Activated effector memory CD4-positive, alpha-beta T cell treated with Interleukin-2 at 50 U/mL for 16 hours (primary cell): Measurements from ENCODE around the gene BHMT.

Source experiments
- DNase-seq: peaks from one replicate; pipeline ENCODE4 v3.0.0-alpha.2; 2020

Gene BHMT, protein sequence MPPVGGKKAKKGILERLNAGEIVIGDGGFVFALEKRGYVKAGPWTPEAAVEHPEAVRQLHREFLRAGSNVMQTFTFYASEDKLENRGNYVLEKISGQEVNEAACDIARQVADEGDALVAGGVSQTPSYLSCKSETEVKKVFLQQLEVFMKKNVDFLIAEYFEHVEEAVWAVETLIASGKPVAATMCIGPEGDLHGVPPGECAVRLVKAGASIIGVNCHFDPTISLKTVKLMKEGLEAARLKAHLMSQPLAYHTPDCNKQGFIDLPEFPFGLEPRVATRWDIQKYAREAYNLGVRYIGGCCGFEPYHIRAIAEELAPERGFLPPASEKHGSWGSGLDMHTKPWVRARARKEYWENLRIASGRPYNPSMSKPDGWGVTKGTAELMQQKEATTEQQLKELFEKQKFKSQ

DNA sequence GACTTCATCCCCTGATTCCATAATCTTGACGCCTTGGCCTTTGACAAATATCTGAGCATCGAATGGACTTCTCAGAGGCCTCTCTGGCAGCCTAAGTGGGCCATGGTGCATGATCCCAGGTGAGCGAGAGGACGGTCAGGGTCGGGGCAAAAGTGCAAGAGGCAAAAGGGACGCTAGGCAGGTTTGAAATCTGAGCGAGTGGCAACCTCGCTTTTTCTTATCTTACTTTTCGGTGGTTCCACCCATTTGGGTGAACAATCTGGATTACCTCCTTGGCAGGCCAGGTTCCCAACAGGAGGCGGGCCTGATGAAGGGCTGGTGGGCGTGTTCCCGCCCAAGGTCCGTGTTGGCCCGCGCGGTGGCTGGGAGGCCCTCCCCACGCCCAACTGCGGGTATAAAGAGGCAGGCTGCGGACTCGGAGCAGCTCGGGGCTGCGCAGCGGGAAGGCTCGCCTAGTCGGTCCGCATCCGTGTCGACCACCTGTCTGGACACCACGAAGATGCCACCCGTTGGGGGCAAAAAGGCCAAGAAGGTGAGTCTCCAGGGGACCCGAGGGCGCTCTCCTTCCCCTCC is at the start of gene BHMT:
BHMT (plus strand) TSS at position 423 of the 573 bp plus-strand sequence; CDS start at position 500, 77 bp downstream.
- no peak for DNase-seq

DNA sequence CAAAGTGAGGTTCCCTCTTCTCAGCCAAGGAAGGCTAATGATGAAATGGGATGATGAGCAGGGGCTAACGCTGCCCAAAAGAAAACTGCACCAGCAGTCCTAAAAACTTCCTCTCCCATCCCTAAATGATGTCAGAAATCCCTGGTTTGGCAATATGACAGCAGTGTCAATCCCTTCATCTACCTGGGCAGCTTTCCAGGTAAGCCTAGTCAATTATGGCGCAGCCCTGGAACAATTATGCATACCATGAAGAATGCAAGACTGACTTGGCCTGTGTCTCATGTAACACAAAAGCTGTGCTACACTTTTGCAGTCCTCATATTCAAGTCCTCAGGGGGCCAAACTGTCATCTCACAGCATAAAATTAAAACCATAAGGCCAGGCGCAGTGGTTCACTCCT is 49.2 kb upstream of the BHMT start:
- DNase-seq: no peak

DNA sequence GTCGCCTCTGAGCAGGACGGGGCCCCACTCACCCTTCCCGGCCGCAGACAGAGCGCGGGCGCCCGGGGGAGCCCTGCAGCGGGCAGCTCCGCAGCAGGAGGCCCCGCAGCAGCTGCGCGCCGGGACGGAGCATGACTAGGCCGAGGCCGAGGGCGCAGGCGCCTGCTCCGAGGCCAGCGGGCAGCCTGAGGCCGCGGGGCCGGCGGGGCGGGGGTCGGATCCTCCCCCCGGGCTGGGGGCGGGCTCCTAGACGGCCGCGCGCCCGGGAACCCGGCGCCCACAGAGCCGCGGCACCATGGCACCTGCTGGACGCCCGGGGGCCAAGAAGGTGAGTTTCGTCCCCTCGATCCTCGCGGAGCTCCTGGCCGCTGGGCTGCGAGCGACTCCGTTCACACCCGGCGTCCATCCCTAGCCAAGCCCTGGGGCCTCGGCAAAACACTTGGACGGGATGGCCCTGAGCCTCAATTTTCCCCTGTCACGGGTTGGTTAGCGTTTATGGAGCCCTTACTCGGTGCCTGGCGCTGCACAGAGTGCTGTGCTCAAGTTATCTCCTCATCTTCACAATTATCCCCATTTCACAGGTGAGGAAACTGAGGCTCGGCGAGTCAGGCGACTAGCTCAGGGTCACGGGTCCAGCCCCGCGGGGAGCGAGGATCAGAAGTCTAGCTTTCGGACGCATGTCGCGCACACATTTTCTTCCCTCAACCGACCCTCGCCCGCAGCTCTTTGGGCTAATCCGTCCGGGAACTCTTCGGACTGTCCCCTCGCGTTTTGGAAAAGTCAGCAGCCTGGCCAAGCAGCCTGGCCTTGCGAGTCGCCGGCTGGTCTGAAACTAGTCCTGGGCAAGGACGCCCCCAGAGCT is 41.9 kb upstream of the BHMT start, which contains the start of the genes BHMT2 and DMGDH:
BHMT2 (plus strand) TSS at position 280 of the 862 bp plus-strand sequence; CDS start at position 296, 16 bp downstream.
DMGDH (minus strand) TSS at position 187 of the 862 bp plus-strand sequence; CDS start at position 133, 54 bp downstream.
- DNase-seq: no peak

DNA sequence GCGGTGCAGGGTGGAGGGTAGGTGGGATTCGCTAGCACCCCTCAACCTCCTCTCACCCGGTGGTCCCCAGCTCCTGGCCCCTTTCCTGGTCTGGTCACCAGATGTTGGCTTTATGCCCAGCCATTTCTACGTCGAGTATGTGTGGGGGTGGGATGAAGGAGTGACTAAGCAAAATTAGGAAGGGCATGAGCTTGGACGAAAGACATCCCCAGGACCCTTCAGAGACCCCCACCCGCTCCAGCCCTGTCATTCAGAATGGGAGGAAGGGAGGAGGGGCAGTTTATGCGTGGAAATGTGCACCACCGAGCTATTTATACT is 41.3 kb upstream of the BHMT start:
- no peak for DNase-seq

DNA sequence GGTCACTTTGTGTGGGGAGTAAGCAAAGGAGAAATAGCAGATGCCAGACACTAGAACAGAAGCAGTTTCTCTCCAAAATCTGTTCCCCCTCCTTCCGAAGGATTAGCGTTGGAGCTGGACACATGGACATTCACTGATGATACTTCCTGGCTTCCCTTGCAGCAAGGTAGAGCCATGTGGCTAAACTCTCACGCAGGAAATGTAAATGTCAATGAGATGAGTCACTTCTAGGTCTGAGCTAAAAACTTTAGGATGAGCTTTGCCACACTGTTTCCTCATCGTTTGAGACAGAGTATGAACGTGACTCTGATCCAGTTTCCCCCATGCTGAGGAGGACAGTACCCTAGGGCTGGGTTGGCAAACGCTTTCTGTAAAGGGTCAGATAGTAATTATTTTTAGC is 37.0 kb upstream of the BHMT start:
- no peak for DNase-seq

DNA sequence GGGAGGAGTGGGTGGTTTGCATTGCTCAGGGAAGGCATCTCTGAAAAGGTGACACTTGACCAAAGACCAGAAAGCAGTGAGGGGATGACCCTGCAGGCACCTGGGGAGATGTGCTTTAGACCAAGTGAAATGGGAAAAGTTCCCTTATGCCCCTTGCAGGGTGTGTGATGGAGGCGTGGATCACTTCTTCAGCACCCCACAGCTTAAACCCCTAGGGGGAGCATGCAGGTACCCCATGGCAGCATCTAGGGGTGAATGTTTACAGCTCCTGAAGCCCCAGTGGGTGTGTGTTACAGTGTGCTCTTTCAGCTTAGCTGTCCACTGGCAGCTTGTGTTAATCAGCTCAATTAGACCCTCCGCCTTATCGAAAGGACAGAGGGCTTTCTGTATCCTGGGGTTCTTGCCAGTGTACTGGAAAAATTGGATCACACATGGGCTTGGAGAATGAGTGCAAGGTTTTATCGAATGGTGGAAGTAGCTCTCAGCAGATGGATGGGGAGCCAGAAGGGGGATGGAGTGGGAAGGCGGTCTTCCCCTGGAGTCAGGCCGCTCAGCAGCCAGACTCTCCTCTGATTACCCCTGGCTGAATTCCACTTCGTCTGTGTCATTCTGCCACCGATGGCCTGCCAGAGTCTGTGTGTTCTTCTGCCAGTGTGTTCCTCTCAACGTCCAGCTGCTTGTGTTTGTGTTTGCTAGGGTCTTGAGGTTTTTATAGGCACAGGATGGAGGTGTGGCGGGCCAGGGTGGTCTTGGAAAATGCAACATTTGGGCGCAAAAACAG is 35.8 kb upstream of the BHMT start:
- DNase-seq: no peak

DNA sequence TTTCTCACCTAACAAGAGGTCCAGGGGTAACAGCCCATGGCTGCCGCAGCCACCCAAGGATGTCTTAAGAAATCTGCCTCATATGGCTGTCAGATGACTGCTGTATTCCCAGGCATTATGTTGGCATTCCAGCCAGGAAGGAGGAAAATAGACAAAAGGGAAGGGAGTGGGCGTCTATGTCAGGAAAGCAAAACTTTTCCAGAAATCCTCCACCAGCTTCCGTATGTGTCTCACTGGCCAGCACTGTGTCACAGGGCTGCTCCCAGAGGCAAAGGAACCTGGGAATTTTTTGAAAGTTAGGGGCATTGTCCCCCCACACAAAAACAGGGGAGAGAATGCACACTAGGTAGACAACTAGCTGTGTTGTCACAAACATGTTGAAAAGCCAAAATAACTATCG is 34.8 kb upstream of the BHMT start:
- no peak for DNase-seq

DNA sequence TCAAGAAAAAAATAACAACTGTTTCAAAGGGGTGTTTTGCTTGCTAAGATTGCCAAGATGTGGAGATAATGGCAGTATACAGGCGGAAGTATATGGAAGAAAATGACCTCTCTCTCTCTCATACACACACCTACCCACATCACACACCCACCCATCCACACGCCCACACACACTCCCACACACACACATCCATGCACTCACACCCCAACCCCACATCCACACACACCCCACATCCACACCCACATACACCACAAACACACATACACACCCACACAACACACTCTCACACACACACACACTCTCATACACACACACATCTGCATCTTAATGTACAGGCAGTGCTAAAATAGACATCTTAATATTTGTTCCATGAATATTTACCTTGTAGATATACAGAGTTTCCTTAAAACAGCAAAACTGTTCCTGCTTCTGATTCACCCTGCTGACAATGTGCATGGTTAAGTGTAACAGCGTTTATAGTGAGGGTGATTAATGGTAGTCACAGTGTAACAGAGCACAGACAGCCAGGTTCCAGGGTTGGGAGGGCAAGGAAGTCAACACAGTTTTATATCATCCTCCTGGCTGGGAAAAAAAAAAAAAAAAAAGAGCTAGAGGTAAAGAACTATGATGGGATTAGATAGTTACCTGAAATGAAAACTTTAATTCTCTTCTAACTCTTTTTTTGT is 33.8 kb upstream of the BHMT start:
- DNase-seq: no peak

DNA sequence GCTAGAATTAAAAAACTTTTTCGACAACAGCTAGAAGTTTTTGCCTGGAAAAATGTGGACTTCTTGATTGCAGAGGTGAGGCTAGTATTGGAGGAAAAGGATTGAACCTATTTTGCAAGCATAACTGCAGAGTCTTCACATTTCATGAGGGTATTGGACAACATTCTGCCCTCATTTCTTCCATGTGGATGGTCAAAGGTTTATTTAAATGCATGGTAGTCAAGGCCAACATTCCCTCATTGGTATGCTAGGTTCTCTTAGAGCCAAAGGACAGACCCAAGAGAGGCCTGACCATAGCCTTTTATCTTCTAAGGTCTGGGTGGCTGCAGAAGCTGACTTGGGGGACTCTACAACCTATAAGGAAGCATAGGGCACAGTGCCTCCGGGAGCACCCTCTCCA is 30.8 kb upstream of the BHMT start:
- no peak for DNase-seq

DNA sequence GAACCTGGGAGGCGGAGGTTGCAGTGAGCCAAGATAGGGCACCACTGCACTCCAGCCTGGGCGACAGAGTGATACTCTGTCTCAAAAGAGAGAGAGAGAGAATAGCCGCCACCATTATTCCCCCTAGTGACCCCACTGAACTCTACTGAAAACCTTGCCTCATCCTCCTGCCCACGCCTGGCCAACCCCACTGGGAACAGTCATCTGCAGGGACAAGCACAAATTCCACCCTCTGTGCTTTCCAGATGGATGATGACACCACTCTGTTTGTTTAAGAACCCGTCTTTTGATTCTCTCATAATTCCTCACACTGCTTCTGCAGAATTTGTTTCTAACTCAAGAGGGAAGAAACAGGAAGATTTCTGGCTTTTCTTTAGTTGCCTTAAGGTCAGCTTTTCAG is 29.8 kb upstream of the BHMT start:
- DNase-seq: no peak

DNA sequence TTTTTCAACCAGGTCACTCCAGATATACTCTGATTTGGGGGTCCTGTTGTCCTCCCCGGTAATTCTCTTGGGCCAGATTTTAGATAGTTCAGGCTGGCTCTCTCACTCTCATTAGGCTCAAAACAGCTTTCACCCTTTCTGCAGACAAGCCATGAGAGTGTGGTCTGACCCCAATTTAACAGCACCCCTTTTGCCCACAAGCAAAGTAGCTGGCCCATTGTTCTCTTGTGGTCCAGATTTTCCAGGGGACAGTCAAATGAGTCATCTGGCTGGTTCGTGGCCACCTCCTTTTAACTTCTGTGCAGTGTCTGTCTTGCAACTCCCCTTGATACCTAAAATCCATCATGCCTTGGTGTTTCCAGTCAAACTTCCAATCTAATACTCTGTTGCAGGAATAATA is 25.5 kb upstream of the BHMT start:
- DNase-seq: no peak

DNA sequence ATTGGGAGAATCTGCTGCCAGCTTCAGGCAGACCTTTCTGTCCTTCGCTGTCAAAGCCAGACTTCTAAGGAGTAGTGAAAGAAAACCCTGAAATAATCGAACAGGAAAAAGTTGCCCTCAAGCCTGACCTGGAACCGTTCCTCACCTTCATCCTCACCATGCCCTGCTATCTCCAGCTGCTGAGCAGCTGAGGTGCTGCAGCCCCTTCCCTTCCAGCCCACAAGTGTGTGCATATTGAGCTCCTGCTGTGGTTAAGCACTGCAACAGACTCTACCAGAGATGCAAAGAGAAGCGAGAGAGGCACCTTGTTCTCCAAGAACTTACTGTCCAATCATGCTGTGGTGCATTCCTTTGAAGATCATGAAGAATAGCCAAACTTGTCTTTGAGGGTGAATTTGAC is 23.1 kb upstream of the BHMT start:
- no peak for DNase-seq

DNA sequence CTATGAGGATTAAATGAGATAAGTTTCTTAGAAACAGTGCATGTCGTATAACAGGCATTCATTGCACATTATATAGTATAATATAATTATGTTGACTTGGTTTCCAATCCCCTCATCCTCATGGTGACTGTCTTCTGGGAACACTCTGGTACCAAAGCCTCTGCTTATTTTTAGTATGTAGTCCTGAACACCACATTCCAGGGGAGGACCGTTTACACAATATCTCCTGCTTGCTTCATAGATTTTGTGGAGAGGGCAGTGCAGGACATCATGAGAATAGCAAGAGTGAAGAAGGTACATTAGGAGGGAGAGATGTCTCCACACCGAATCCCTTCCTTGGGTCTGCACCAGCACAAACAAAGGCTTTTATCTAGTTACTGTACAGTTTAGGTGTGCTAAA is 20.5 kb upstream of the BHMT start:
- no peak for DNase-seq

DNA sequence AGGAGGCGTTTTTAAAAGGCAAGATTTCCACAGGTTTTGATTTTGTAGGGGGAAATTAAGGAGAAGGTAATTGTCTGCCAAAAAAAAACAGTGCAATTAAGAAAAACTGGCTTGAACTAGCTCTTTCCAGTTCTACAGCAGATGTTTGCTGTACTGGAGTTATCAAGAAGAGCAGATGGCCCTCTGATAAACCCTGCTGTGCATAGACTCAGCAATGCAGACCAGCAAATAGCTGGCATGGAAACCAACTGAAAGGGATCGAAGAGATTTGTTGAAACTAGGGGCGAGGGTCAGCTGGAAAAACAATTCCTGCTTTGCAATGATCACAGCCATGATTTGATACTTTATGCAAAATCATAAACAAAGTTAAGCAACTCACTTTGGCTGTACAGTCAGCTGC is 17.8 kb upstream of the BHMT start:
- no peak for DNase-seq

DNA sequence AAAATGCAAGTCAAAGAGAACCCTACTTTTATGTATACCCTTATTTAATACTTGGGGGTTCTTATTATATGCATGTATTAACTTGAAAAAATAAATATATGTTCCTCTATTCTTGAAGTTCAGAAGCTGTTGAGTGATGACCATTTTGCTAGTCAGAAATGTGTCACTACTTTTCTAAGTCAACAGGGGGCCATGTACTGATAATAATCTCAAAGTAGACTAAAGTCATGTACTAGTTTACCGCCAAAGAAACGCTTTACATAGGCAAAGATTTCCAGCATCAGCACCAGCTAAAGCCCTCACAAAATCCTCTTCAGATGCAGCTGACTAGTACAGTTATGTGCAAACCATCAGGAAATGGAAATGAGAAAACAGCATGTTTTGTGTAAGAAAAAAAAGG is 5.7 kb upstream of the BHMT start:
- DNase-seq: no peak

DNA sequence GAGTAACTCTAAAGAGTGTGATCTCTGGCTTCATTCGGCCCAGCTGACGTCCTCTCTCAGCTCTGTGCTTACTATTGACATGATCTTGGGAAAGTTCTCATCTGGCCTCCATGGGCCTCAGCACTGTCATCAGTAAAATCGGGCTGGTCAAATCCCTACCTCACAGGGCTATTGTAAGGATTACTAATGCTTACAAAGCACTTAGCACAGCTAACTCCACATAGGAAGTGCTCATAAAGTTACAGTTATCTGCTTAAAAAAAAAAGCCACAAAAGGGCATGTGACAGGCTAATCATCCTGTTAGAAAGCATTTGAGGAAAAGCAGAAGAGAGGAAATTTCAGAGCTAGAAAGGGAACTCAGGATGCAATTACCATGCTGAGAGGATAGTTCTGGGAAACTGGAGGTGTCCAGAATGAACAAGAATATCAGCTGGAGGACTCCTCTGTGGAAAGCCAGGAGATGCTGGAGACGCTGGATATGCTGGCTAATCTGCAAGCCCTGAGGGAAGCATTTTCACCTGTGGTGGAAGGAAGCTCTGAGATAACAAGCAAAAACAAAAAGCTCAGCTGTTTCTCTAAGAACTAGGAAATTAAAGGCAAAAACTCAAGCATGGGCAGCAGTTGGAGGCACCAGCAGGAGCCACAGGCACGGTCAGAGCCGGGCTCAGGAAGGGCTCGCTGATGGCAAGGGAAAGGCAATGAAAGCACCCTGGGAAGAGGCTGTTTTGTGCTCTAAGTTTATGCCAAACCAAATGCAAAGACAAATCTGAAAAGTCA is 4.4 kb upstream of the BHMT start:
- no peak for DNase-seq

DNA sequence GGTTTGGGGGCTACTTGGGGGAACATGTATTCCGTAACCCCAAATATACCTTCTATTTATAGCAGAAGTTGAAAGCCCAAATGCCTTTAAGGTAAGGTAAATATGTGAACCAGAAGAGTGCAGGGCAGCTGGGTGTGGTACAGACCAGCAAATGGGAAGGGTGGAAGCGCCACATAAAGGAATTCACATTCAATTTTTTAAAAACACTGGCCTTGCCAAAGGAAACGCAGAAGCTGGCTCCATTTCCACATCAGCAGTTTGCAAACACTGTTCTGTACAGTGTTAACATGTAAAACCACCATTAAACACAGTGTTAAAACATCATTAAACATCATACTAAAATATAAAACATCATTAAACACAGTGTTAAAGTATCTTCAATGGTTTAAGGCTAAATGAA is 3.5 kb upstream of the BHMT start:
- DNase-seq: no peak

DNA sequence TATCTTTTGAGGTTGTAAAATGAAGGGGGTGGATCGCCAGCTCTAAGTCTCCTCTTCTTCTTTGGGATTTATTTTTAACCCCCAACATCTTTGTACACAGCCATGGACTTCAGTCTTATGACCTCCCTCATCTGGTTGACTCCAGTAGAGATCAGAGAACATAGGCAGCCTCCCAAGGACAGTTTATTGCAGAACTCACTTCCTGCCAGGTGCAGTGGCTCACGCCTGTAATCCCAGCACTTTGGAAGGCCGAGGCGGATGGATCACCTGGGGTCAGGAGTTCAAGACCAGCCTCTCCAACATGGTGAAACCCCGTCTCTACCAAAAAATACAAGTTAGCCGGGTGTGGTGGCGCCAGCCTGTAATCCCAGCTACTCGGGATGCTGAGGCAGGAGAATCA is 2.8 kb upstream of the BHMT start:
- no peak for DNase-seq

DNA sequence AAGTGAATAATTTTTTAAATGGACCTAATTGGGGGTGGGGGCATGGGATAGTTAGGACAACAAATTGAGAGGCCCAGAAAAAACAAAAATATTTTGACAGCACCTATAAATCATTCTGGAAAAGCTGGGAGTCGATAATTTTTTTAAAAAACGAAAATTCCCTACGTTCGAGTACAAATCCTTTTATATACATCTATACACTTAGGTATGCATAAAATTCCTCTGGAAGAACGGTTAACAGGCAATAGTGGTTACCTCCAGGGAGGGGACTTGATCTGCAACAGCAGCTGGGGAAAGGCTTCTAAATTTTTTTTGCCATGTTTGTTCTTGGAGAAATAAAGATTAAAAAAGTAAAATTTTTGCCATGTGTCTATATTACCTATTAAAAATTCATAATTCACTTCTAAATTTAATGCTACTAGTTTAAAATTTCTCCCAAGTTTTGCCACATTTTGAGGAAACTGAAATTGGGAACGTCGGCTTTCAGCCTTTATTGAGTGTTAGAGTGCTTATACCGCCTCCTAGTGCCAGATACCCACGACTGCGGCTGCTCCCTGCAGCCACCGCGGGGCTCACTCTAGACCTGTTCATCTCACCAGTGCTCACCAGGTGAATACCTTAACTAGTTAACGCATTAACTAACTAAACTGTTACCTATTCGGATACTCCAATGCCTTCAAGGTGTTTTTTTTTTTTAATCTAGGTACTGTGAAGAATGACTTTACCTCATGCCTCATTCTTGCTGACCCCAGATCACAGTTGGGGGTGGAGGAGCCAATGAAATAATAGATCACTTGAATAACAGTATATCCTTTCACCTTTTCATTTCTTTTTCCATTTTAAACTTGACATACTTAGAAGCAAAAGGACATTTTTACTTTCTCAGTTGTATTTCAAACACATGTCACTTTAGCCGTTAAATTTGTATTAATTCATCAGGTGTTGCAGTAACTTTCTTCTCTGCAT is 1.8 kb upstream of the BHMT start:
- no peak for DNase-seq
